Upper lobe of right lung (tissue), 1 donor: ENCODE measurements around the gene WBP2. TPM values are rescaled to one million over a fixed set of nuclear protein-coding genes. Genes with fewer than 3 reads are reported as not detected.
A peak's percentile ranks its signal among the peaks of the same experiment; 100 is the strongest.
"Not testable (repeated sequence)": the region's sequence is repeated elsewhere in the genome, so short reads cannot be mapped to it uniquely, and the experiment has no call there.

Experiments used
- ATAC-seq: fragments of 200-7000 bp; cut with Tn5 transposase; one replicate; pipeline ENCODE4 v1.9.1; 2020; ENCODE audit warnings: mild to moderate bottlenecking, moderate library complexity
- DNase-seq: peaks from one replicate; pipeline ENCODE4 v3.0.0-alpha.2; 2020
- H3K27ac ChIP-seq: fragments of 200-600 bp; one replicate; pipeline ENCODE4 v1.8.0; 2022
- H3K27me3 ChIP-seq: fragments of 200-600 bp; one replicate; pipeline ENCODE4 v1.8.0; 2022; ENCODE audit warnings: mild to moderate bottlenecking
- H3K36me3 ChIP-seq: fragments of 200-600 bp; one replicate; pipeline ENCODE4 v1.8.0; 2022
- H3K4me1 ChIP-seq: fragments of 200-600 bp; one replicate; pipeline ENCODE4 v1.8.0; 2022
- H3K4me3 ChIP-seq: fragments of 200-600 bp; one replicate; pipeline ENCODE4 v1.8.0; 2022; ENCODE audit warnings: mild to moderate bottlenecking
- H3K9me3 ChIP-seq: fragments of 200-600 bp; one replicate; pipeline ENCODE4 v1.8.0; 2022
- intact Hi-C: fragments of 100-400 bp; cut with DNase I; formaldehyde crosslinking; loops from one replicate; pipeline ENCODE4 v1.11.0; 2022
- total RNA-seq: library from RNA; stranded (reverse); fragmentation: NEBNext Ultra II Directional; extraction: Animal tissue kit (Norgen Biotek cat#: 25700); gene quantifications from one replicate; pipeline ENCODE4 v1.2.1, GENCODE V29; 2021
- TF ChIP-seq, protein P1 (sequence below): fragments of 200-600 bp; IDR thresholded peaks from one replicate; pipeline ENCODE4 v1.8.0; 2022; ENCODE audit warnings: antibody characterized with exemption
- donor health status: DM: no; HTN: yes; CAD: no; lungs with severe emphysema.

WBP2 gene
- total RNA-seq, 1 donor from 2014 or later = 156 TPM

DNA sequence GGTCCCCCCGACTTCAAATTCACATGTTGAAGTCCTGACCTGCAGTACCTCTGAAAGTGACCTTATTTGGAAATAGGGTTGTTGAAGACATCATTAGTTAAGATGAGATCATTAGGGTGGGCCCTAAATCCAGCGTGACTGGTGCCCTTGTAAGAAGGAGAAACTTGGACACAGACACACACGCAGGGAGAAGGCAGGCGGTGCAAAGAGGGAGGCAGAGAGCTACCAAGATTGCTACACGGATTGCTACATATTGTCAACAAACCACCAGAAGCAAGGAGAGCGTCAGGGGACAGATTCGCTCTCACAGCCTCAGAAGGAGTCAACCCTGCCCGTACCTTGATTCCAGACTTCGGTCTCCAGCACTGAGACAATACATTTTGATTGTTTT, 6.8 kb upstream of the WBP2 start:
- Histone ChIP-seq H3K27me3 (no peaks in the 10 kb centered on the region), H3K36me3 (no peaks in the 10 kb centered on the region), H3K4me3 (no peak overlapping the region), H3K27ac (no peak overlapping the region), H3K4me1 (peaks cover 18% of the 10 kb centered on the region), H3K9me3 (no peaks in the 10 kb centered on the region)
- no peak for ATAC-seq
- intact Hi-C loops = no loop called here
- no peak for DNase-seq
- TF ChIP-seq, protein P1, sequence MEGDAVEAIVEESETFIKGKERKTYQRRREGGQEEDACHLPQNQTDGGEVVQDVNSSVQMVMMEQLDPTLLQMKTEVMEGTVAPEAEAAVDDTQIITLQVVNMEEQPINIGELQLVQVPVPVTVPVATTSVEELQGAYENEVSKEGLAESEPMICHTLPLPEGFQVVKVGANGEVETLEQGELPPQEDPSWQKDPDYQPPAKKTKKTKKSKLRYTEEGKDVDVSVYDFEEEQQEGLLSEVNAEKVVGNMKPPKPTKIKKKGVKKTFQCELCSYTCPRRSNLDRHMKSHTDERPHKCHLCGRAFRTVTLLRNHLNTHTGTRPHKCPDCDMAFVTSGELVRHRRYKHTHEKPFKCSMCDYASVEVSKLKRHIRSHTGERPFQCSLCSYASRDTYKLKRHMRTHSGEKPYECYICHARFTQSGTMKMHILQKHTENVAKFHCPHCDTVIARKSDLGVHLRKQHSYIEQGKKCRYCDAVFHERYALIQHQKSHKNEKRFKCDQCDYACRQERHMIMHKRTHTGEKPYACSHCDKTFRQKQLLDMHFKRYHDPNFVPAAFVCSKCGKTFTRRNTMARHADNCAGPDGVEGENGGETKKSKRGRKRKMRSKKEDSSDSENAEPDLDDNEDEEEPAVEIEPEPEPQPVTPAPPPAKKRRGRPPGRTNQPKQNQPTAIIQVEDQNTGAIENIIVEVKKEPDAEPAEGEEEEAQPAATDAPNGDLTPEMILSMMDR = no peak

- ATAC-seq, H3K36me3 ChIP-seq, H3K9me3 ChIP-seq, H3K27me3 ChIP-seq, intact Hi-C loops, H3K4me3 ChIP-seq, DNase-seq: not testable (repeated sequence)
- peak overlapping the region; percentile 80 for H3K27ac ChIP-seq
- H3K4me1 ChIP-seq = peaks cover 19% of the 10 kb centered on the region
These were observed 4.2 kb upstream of the WBP2 start for GRCh38 chr17:75859358-75859757.

GRCh38 chr17:75856062-75856756, 1.1 kb upstream of the WBP2 start:
- H3K9me3 ChIP-seq = no peaks in the 10 kb centered on the region
- no peaks in the 10 kb centered on the region for H3K27me3 ChIP-seq
- TF ChIP-seq, protein P1 = no peak
- no peak for ATAC-seq
- H3K4me3 ChIP-seq = peak overlapping the region; percentile 65
- H3K27ac ChIP-seq = peak overlapping the region; percentile 96
- H3K36me3 ChIP-seq = peaks cover 15% of the 10 kb centered on the region
- intact Hi-C loops = no loop called here
- peaks cover 27% of the 10 kb centered on the region for H3K4me1 ChIP-seq
- DNase-seq = no peak

DNA sequence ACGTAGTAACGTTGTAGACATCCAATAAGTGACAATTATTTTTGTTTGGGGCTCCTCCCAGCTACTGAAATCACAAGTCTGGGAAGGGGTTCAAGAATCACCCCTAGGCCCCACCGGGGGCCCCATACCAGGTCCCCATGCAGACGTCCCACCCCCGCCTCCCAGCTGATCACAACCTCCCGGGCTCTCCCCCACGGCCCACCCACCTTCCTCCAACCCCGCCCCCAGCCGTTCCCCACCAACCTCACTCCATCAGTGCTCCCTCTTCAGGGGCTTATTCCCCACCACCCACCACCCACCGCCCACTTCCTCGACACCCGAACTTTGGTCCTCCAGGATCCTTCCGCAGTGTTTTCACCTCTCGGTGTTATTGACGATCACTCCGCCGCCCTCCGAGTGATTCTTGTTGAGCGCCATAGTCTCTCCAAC, 240 bp downstream of the WBP2 start:
- TF ChIP-seq, protein P1 = no peak
- H3K27me3 ChIP-seq = no peaks in the 10 kb centered on the region
- H3K27ac ChIP-seq = peak overlapping the region; percentile 96
- intact Hi-C loops = no loop called here
- DNase-seq (peak; percentile 82), ATAC-seq (peak; percentile 20)
- no peaks in the 10 kb centered on the region for H3K9me3 ChIP-seq
- peak overlapping the region; percentile 65 for H3K4me3 ChIP-seq
- H3K36me3 ChIP-seq = peaks cover 28% of the 10 kb centered on the region
- H3K4me1 ChIP-seq = peaks cover 30% of the 10 kb centered on the region

- peak; percentile 2 for ATAC-seq
- peaks cover 36% of the 10 kb centered on the region for H3K4me1 ChIP-seq
- intact Hi-C loops = no loop called here
These were observed 910 bp downstream of the WBP2 start for GRCh38 chr17:75854101-75854748.

DNA sequence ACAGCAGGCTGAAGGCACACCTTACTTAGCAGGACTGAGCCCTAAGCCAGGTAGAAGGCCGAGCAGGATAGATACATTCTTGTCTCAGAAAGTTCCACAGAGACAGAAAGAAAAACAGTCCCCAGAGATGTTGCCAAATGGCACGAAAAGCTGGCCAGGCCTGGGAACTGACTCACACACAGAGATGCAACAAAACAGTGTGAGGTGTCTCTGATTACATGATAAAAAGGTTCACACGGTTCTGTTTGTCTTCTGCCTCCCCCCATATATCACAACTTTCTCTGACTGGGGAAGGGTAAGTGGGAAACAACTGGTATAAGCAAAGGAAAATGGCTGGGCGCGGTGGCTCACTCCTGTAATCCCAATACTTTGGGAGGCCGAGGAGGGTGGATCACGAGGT, 1.7 kb downstream of the WBP2 start:
- no peak for DNase-seq
- ATAC-seq = no peak
- Histone ChIP-seq H3K9me3 (no peaks in the 10 kb centered on the region), H3K27me3 (no peaks in the 10 kb centered on the region), H3K4me1 (peaks cover 38% of the 10 kb centered on the region), H3K27ac (peak overlapping the region; percentile 96), H3K36me3 (peaks cover 43% of the 10 kb centered on the region), H3K4me3 (peak overlapping the region; percentile 65)
- TF ChIP-seq, protein P1 = no peak
- intact Hi-C loops = no loop called here

More at GRCh38 chr17:75854101-75854748, 910 bp downstream of the WBP2 start:
- TF ChIP-seq, protein P1 = no peak
- DNase-seq = no peak
- Histone ChIP-seq H3K27me3 (no peaks in the 10 kb centered on the region), H3K36me3 (peaks cover 35% of the 10 kb centered on the region), H3K27ac (peak overlapping the region; percentile 96), H3K4me3 (peak overlapping the region; percentile 65), H3K9me3 (no peaks in the 10 kb centered on the region)

GRCh38 chr17:75851693-75851991, 3.5 kb downstream of the WBP2 start:
- intact Hi-C loops = not testable (repeated sequence)

More at GRCh38 chr17:75851693-75851991, 3.5 kb downstream of the WBP2 start:
- not testable (repeated sequence) for H3K27ac ChIP-seq, H3K9me3 ChIP-seq, ATAC-seq, H3K27me3 ChIP-seq, H3K4me3 ChIP-seq, DNase-seq
- peaks cover 43% of the 10 kb centered on the region for H3K4me1 ChIP-seq
- H3K36me3 ChIP-seq = peaks cover 61% of the 10 kb centered on the region
